GM18519 (cell line): Measurements from ENCODE around the gene TECTA.
"Not testable (repeated sequence)": the region's sequence is repeated elsewhere in the genome, so short reads cannot be mapped to it uniquely, and the experiment has no call there.

Experiments used
- ATAC-seq: cut with Tn5 transposase; IDR thresholded peaks from one replicate; pipeline ENCODE4 v1.9.1; 2021; ENCODE audit warnings: mild to moderate bottlenecking, moderate library complexity; ENCODE audit not compliant: unreplicated experiment, low FRiP score

The TECTA gene

GRCh38 chr11:121223161-121223560, 122.1 kb downstream of the TECTA start:
- no peak for ATAC-seq

- no peak for ATAC-seq
These were observed 124.3 kb downstream of the TECTA start for GRCh38 chr11:121225382-121225781.

GRCh38 chr11:121226415-121227263, 125.6 kb downstream of the TECTA start:
- ATAC-seq: no peak

- ATAC-seq: no peak
These were observed 127.8 kb downstream of the TECTA start for GRCh38 chr11:121228851-121229250.

DNA sequence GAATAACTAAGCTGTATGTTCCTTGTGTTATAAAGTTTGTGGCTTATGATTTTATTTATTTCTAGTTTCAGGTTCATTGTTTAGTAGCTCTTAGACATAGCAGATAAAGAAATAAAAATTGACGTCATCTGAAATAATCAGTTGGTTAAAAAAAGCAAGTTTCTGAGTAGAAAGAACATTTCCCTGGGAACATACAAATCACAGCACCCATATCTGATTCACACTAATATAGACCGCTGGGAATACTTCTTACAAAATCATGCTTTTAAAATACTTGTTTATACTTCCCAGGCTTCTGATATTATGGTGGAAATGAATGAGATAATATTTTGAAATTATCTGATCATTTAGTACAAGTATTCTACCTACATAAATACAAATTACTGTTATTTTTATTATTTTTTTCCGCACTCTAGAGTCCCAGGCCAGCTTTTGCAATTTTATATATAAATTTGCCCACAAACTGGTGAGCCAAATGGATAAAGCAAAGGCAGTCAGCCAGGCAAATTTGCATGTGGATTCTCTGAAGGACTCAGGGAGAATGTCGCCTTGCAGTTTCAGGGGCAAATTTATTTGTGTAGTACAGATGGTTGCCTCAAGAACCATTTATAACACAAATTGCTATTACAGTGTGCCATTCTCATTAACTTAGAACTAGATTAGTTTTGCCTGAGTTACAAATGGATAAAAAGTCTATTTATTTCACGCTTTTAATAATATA, 128.6 kb downstream of the TECTA start:
- no peak for ATAC-seq

DNA sequence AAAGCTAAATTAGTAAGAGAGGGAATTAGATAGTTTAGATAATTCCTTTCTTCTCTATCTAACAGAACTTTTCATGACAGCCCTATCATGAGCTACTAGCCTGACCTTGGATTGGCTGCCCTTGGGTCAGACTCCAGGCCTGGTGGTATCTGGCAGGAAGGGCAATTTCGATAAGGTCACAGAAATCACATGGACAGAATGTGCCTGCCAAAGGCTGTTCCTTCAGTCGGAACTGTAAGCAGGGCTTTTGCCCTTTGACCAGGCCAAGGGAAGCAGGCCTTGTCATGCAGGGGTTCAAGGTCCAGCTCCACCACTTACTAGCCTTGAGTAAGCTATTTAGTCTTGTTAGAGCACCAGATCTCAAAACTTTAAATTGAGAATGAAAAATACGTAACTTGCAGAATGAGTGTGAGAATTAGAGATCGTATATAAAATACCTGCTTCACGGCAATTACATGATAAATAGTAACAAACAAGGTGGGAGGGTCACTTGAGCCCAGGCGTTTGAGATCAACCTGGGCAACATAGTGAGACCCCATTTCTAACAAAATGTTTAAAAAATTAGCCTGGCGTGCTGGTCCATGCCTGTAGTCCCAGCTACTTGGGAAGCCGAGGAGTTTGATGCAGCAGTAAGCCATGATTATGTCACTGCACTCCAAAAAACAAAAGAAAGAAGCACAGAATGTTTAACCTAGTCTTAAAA, 130.7 kb downstream of the TECTA start:
- no peak for ATAC-seq

DNA sequence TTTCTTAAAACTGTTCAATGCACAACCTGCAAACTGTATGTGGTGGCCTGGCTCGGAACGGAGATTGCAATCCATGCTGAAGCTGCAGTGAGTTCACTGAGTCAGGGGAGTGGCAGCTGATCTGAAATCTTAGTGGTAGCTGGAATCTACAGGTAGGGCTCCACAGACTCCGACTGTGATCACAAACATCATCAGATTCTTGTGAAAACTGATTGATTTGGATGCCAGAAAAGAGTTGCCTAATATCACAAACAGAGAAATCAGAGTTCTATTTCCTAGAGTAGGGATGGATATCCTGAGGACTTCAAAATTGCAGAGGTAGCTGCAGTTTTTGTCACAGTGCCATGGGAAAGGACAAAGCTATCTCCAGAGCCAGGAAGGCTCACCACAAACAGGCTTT, 134.0 kb downstream of the TECTA start:
- ATAC-seq: no peak

DNA sequence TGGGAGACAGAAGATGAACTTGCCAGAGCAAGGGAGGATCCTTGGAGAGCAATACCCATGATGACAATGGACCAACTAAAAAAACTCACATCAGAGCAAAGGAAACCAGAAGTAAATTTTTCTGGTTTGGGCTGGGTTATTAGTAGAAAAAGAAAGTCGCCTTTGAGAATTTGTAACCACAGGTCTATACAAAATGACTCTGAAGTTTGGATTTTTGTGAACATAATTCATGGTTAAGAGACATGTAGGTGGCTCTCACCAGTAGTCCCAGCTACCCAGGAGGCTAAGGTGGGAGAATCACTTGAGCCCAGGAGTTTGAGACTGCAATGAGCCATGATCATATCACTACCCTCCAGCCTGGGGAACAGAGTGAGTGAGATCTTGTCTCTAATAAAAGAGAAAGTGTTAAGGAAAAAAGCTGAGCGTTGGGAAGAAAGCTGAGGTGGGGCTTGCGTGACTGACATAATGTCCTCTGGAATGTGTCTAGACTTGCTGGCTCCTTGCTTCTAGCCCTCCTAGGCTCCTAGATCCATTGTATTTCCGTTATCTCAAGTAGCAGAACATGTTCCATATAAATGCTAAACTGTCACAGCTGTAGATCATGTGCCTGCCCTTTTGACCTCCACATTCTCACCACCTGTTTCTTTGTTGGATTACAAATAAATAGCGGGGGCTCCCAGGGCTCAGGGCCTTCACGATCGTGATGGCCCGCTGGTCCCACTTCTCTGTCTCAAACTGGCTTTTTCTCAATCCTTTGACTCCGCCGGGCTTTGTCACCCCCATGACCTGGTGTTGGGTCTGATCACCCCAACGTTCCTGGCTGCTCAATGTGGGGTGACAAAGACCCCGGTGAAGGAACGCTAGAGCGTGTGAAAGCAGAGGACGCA, 135.3 kb downstream of the TECTA start:
- peak; percentile 70 for ATAC-seq

GRCh38 chr11:121237247-121237646, 136.2 kb downstream of the TECTA start:
- not testable (repeated sequence) for ATAC-seq

DNA sequence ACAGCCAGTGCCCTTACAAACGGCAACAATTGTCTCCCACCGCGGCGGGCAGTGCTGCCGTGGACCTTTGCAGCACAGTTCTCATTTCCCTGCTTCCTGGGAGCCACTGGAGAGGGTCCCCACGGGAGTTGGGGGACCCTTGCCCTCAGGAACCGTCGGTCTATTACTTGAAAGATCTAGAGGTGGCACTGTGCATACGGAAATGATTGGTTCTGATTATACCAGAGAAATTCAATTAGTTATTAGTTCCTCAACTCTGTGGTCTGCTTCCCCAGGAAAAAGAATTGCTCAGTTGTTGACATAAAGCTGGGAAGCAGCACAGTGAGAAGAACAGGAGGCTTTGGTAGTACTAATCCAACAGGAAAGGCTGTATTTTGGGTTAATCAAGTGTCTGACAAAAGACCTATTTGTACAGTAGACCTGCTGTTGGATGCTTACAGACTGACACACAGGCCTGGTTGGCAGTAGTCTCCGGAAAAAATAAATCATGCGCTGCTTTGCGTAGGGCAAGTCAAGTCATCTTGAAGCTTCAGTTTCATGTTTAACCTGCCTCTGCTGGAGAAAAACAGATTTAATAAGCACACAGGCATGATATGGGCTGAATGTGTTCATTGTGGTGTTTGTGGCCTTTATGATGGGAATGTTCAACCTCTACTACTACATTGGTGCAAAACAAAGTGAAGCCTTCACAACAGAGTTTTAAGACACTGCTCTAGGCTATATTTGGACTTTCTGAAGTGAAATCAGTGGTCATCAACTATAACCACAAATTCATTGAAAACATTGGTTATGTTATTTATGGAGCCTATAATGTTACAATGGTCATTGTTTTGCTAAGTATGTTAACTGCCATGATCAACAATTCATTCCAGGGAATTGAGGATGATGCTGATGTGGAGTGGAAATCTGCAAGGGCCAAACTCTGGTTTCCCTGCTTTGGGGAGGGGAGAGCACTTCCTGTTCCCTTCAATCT, 136.9 kb downstream of the TECTA start:
- ATAC-seq: no peak

GRCh38 chr11:121238956-121239355, 137.9 kb downstream of the TECTA start:
- no peak for ATAC-seq

DNA sequence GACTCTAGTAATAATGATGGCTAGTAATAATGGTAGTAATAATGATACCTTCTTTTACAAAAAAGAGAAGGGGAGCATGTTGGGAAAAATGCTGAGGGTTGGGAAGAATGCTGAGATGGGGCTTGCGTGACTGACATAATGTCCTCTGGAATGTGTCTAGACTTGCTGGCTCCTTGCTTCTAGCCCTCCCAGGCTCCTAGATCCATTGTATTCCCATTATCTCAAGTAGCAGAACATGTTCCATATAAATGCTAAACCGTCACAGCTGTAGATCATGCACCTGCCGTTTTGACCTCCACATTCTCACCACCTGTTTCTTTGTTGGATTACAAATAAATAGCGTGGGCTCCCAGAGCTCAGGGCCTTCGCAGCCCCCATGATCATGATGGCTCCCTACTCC, 139.0 kb downstream of the TECTA start:
- ATAC-seq: not testable (repeated sequence)

- ATAC-seq: no peak
These were observed 139.7 kb downstream of the TECTA start for GRCh38 chr11:121240650-121241303.
